Stimulated activated CD4-positive, alpha-beta T cell treated with anti-CD3 and anti-CD28 coated beads, Interleukin-1b, Interleukin-23, amount 100 ng/mL, for 48 hours (primary cell): ENCODE measurements around the gene NINL.

Experiments
- DNase-seq: peaks from one replicate; pipeline ENCODE4 v3.0.0-alpha.2; 2020

The NINL gene

DNA sequence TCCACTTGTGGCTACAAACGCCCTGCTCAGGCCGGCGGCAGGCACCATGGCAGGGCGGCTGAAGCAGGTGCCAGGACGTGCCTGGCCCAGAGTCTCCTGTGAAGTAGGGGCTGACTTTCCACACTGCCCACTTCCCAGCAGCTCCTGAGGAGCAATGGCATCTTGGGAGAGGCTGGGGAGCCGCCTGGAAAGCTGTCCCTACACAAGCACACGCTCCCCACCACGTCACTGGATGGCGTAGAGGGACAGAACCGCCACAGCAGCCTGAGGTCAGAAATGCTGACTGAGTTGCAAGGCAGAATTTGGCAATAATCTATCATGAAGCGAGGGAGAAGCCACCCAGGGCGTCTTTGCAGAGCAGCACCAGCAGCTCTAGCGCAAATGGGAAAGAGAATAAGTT is 86.3 kb downstream of the NINL start:
- DNase-seq: no peak

DNA sequence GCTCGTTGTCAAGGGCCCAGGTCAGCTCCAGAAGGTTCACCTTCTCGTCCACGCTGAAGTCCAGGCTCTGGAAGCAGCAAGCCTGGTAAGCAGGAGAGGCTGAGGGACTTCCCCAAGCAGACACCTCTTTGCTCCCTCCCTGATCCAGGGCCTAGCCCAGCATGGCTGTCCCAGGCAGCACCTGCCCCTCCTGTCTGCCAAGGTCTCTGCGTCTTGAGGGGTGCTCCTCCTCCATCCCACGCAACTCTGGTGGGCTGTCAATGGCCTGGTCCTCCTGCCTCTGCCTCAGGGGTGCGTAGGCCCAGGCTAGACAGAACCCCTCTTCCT is 87.1 kb downstream of the NINL start:
- DNase-seq: no peak

DNA sequence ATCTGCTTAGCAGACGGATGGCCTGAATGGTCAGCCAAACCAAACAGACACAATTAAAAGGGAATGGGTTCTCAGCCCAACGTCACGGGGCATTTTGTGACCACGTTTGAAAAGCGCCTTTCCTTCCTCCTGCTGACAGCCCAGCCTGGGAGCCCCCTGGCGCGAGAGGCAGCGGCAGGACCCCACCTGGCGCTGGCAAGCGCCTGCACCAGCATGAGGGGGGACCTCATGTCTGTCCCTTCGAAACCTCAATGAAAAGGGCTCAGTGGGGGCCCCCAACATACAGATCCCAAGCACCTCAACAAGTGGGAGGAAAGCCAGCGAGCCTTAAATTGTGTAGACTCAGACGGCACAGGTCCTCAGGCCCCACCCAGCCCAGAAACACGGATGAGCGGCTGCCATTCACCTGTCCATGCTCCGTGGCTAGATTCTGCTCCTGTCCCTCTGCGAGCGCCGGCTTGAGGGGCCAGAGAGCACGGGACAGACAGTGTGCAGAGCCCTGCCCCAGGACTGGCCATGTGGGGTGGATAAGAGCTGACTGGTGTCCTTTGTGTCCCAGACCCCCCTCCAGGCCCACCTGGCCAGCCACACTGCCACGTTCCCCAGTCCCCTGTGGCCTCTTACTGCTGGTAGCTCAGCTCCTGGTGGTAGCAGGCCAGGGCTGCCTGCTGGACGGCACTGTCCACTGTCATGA is 87.6 kb downstream of the NINL start:
- no peak for DNase-seq

DNA sequence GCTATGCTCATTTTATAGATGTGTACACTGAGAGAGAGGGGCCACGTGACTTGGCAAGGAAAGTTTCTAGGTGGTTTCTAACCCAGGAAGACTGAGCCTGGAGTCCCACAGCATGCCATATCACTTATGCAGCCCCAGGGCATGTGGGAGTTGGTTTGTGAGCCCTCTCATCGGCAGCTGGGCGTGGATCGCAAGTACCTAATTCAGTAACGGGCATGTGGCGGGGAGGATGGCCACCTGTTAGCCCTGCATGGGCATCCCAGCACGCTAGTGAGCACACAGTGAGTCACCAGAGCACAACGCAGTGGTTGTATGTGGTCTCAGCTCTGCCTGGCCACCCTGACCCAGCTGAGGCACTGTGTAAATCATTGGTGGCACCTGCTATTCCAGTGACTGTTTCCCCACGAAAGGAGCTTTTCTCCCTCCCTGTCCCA is 88.3 kb downstream of the NINL start:
- no peak for DNase-seq

DNA sequence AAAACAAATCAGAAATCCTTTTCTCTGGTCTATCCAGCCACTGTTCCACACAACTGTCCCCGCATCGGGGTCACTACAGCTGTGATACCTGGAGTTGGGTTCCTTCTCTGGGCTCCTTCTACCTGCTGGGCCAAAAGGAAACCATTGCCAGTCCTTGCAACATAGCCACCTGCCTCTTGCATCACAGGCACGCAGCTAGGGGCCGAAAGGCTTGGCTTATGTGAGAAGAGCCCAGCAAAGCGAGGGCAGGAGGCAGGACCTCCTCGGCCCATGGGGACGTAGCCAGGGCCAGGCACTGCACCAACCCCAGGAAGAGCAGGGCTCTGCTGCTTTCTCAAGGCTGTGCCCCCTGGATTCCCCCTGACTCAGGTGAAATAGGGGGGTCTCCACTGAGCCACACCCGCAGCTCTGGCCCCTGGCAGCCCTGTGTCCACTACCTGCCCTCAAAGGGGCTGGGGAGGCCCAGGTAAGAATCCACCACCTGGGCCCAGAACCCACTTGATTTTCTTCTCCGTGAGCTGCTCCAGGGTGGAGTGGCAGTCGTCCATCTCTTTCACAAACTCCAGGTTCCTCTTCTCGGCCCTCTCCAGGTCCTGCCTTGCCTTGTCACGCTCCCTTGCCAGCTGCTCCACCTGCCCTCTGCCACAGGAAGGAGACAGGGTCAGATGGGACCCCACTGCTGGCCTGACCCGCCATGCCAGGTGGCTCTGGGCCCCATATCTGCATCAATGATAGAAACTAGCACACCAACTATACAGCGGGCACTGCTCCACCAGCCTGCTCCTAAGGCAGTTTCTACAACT is 89.0 kb downstream of the NINL start:
- DNase-seq: no peak

DNA sequence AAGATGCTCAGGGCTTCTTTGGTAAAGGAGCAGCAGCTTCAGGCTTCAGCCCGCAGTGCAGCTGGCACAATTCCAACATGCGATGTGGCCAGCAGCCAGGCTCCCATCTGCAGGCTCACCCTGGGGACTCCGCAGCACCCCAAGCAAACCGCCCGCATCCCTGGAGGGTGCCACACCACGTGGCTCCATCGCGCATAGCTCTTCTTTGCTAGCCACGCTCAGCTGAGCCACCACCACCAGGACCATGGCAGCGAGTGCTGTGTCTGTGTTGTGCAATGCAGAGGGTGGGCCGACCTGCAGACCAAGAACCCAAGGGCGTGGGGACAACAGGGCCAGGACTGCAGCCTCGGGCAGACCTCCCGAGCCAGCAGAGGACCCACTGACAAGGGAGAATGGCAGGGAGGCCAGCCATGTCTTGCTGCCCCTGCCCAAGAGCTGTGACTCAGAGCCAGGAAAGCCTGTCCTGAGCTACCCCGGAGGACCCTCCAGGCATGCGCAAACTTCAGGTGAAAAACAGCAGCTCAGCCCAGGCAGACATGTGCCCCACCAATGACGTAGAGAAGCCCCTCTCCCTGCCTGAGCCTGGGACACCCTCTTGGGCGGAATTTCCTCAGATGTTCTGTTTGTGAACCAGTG is 90.0 kb downstream of the NINL start:
- no peak for DNase-seq

DNA sequence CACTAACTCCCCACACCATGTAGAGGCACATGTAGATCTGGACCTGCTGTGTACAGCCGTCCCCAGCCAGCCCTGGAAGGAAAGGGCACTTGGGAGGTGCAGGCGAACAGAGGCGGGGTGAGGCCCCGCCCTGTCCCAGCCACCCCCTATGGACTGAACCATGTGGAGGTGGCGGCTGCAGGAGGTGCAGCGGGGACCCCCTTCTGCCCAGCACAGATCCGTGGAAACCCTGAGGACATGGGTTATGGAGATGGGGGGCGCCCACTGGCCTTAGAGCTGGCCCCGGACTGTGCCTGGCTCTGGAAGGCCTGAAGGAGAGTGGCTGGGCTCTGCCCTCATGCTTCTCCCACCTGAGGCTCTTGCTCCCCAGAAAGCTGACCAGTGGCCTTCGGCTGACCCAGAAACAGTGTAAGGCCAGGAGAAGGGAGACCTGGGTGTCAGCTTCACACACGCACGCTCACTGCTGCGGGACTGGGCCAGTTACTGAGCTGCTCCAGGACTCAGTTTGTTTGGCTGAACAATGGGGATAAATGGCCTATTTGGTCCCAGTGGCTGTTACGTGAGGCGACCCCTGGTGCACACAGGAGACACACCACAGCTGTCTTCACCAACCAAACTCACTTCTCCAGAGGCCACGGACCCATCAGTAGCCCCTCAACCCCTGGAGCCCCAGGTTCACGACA is 90.7 kb downstream of the NINL start:
- no peak for DNase-seq

DNA sequence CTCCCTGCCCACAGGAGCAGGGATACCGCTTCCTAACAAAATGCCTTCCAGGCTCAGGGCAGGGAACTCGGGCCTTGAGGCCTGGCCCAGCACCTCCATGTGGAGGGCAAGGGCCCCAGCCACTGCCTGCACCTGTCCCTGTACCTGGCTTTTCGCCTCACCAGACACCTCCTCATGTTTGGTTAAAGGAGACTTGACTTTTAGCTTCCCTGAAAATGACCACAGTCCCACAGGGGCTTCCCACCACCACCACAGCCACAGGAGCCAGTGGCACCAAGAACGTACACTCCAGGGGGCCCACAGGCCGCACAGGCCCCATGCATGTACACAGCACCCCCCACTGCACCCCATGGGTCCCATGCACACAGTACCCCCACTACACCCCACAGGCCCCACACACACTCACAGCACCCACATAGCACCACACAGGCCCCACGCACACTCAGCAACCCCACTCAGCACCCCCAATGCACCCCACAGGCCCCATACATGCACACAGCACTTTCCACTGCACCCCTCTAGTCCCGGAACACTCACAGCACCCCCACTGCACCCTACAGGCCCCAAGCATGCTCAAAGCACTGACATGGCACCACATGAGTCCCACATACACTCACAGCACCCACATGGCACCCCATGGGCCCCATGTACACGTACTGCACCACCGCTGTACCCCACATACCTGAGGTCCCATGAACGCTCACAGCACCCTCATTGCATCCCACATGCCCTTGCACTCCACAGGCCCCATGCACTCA is 91.4 kb downstream of the NINL start:
- no peak for DNase-seq

DNA sequence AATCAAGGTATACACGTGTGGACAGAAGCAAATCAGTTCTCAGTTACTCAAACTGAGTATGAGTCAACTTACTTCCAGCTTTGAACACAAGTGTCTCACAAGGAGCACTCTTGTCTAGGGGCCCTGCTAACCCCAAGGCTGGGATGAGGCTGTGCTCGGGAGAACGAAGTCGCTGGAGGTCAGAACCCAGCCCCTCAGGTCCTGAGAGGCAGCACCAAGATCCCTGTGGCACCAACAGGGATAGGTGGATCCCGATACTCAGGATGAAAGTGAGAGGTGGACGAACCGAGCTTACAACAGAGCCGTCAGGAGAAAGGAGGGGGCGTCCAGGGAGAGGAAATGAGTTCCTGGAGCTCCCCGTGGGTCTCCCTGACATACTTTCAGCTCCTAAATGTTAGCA is 92.2 kb downstream of the NINL start:
- DNase-seq: no peak

DNA sequence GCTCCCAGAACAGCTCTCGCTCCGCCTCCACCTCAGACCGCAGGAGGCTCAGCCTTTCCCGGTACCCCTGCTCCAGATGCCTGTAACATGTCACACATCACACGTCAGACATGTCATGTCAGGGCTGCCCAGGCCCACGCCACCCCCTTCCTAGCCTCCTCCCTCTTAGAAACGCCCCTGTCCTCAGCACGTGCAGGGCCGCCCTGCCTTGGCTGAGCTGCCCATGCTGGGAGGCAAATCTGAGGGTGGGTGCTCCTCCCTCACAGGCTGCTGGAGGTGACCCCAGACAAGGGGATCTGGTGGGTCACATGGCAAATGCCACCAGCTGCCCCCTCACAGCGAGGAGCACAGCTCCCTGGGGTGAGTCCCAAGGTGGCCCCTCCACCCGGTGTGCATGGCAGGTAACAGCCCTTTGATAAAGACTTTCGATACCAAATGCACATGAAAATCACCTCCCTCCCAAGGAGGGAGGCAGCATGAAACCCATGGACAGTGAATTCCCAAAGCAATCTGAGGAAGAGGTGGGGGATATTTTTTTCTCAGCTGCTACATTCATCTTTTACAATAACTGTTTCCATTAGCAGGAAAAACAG is 93.8 kb downstream of the NINL start:
- DNase-seq: no peak

DNA sequence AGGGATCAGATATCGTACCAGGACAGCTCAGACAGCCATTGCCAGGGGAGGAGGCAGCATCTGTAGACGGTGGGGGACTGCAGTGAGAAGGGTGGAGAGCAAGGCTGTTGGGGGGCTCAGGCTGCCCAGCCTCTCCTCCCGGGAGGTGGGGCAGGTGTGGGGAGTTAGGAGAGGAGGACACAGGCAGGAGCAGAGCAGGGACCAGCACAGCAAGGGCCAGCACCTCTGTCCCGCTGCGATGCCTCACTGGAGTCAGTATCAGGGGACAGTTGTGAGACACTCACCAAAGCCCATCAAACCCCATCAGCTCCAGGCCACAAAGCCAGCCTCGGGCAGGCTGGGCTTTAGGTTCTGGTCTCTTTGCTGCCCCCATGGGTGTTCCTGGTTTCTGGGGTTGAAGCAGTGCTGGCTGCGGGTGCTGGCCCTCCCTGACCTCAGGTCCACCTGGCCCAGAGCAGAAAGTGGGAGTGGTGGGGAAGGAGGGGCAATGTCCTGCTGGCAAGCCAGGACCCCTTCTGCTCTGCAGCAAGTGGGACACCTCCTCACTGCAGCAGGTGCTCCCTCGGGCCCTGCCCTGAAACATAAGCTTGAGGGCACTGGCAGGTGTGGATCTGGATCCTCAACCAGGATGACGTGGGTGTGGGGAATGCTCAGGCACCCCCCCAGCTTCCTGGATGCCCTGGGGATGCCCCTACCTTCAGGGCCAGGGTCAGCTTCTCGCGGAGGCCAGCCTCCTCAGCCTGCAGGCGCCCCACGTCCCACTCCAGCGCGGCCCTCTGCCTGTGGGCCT is 94.5 kb downstream of the NINL start:
- DNase-seq: no peak

DNA sequence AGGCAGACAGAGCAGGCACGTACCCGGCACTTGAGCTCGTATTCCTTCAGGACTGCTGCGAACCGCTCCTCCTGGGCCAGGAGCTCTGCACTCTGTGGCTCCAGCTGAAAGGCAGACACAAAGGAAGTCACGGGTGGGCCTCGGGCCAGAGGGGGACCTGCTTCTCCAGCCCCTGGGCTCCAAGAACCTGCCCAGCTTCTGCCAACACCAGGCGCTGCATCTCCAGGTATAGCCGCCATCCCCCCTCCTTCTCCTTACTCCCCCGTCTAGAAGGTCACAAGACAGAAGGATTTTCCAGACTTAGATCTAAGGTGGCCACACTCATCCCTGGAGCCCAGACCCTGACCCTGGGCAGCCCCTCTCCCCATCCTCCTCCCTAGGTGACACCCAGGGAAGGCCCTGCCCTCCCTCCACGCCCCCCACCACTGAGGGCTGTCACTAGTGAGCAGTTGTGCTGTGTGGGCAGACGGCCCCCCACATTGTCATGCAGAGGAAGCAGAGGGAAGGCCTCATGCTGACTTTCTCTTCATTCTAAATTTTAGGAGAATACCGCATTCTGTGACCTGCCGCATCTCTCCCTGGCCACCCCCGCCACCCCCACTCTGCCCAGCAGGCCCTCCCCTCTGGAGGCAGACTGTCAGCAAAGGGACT is 96.0 kb downstream of the NINL start:
- DNase-seq: no peak

DNA sequence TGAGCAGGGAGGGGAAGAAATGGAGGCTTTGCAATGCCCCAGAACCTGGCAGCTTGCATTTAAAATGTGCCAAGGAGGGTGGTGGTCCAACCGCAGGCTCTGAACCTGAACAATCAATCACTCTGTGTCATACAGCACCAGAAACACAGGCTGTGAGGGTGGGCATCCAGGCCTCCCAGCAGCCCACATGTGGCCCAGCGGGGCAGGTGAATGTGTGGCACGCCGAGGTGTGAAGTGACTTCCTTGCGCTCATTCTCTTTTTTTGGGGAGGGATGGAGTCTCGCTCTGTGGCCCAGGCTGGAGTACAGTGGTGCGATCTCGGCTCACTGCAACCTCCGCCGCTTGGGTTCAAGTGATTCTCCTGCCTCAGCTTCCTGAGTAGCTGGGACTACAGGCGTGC is 97.4 kb downstream of the NINL start:
- no peak for DNase-seq

DNA sequence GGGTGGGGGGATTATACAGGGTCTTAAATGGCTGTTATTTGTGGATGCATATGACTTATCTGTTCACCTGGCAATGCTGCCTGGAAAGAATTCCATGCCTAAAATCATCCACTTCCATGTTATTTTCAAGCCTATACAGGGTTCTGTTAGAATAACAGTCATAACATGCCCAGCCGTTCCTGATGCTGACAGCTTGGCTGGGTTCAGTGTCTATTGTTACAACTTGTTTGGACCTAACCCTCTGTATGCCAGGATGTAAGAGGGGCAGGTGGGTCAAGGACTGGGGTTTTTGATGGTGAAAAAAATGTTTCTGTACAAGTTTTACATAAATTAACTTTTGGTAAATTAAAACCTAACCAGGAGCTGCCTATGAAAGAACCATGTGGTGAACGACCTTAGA is 98.0 kb downstream of the NINL start:
- DNase-seq: no peak

DNA sequence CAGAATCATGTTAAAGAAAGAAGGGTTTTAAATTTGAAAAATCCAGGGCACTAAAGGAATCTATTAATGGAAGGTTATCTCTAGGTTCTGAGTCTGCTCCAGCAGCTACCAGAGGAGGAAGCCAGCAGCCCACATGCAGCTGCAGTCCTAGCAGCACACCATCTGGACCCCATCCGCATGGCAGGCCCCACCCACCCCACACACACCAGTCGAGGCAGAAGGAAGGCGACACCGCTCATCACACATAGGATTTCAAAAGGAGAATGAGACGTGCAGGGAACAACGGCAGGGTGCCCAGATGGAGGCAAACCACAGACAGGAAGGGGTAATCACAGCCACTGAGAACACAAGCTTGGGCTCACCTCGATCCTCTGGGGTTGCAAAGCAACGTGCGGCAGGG is 99.0 kb downstream of the NINL start:
- no peak for DNase-seq

DNA sequence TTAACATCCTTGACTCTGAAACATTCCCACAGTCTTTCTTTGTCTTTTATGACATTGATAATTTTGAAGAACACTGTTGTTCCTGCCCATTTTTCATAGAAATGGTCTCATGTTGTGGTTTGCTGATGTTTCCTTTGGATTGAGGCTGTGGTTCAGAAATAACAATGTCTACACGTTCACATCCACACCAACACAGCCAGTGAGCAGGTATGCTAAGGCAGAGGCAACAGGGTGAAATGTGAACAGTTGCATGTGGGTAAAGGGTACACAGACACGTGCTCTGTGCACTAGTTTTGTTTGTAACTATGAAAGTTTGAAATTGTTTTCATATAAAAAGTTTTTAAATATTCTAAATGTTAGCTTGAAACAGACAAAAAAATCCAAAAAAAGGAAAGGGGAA is 99.5 kb downstream of the NINL start:
- DNase-seq: no peak

DNA sequence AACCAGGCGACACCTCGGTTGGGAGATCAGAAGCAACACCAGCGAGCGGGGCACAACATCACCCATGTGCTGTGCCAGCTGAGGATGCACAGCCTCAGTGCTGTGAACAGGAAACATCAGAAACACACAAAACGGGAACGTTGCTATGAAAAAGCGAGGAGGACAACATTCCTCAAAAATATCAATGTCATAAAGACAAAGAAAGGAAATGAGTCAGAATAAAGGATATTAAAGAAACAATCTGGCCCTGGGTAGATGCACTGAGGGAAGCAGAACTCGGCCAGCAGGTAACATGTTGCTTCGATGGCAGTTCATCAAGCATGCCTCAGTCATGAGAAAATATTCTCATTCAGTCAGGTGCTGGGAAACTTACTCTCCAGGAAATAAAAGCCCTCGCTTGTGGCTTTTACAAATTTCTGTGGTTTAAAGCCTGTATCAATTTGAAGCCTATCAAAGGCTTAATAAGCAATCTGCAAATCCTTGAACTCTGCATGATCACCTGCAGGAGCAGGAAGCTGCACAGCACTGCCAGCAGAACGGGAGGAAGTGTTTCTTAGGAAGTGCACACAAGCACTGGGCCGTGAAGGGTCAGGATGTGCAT is 100.3 kb downstream of the NINL start:
- DNase-seq: no peak

DNA sequence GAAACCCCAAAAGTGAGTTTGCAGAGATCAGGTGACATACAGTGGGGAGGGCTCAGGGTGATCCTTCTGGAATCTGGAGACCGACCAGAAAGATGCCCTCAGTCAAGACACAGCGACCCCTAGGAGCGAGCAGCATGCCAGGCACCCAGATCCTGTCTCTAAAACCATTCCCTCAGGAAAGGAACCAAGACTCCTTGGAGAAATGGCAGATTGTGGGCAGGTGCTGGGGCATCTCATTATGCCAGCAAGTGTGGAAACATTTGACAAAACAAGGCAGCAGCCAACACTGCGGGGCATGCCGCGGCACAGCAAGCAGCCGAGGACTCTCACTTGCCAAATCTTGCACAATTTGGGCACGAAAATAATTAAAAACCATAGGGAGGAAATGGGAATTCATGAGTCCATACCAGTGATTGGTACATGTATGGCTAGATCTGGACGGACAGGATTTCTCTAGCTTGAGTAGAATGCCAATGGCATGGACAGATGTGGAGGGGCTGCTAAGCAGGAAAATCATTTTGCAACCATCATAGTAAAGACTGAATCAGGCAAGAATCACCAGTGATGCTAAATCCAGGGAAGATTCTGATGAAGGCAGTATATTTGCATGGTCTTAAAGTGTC is 101.0 kb downstream of the NINL start:
- DNase-seq: no peak

DNA sequence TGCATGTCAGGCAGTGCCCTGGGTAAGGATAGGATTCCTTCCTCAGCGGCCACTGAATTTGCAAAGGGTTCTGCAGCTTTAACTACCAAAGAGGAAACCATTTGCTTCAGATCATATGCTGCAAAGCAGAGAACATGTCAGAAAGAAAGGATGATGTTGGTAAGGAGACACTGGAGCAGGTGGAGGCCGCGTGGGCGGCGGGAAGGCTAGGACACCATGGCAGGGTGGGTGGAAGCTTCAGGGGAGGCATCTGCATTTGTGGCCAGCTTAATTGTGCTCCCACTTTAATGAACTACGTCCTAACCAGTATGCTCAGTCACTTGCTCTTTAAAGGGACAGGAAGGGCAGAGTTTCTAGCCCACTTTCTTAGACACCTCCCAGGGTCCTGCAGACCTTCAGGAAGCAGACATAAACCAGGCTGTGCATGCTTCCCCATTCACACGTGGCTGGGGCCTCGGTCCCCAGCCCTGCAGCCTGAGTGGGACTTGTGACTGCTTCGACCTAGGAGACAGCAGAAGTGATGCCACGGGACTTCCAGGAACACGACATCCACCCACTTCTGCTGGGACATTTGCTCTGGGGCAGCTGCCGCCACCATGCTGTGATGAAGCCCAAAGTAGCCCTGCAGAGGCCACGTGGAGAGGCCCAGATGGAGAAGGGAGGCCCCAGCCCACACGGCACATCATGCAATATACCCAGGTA is 101.7 kb downstream of the NINL start:
- no peak for DNase-seq

DNA sequence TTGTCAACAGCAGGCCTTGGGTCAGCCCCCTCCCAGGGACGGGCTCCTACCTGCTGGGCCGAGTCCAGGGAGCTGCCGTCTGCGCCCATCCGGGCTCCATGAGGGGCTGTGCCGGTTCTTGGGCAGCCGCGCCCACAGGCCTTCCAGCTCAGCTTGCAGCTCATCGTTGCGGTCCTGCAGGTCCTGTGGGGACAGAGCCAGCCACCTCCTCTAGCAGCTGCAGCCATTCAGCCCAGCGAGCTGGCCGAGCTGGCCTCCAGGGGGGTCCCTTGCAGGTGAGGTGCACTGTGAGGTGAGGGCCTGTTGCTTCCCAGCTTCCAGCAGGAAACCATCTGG is 103.4 kb downstream of the NINL start:
- DNase-seq: no peak
